ENCODE data around the gene PIP5K1A.
"Not testable (repeated sequence)": the region's sequence is repeated elsewhere in the genome, so short reads cannot be mapped to it uniquely, and the experiment has no call there.

Gene PIP5K1A

GRCh38 chr1:151192047-151192446, 6.3 kb upstream of the PIP5K1A start:
- DNase-seq (ENCODE audit: low read depth), result no peak

- DNase-seq (ENCODE audit: low read depth), result no peak
Observed at GRCh38 chr1:151193304-151193703, 5.0 kb upstream of the PIP5K1A start.

DNA sequence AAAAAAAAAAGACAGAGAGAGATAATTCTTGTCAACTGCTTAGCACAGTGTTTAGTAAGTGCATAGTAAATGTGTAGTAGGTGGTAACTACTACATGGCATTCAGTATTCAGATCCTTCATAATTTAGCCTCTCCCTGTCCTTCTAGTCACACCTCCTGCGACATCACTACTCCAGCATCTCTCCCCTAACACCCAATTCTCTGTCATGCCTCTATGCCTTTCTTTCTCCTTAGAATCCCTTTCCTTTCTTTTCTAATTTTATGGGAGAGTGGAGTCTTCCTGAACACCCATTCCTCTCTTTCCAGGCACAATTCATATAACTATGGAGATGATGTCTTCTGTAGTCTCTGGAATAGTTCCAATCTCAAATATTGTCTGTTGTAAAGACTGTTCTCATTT, 4.5 kb upstream of the PIP5K1A start:
- DNase-seq (ENCODE audit: low read depth), result no peak

GRCh38 chr1:151194894-151195594, 3.3 kb upstream of the PIP5K1A start:
- not testable (repeated sequence) for DNase-seq (ENCODE audit: low read depth)

GRCh38 chr1:151196292-151196800, 2.0 kb upstream of the PIP5K1A start:
- no peak for DNase-seq (ENCODE audit: low read depth)

- DNase-seq (ENCODE audit: low read depth), result no peak
Observed at GRCh38 chr1:151197863-151198253, 494 bp upstream of the PIP5K1A start.

- no peak for DNase-seq (ENCODE audit: low read depth)
Observed at GRCh38 chr1:151199873-151200581, 1.7 kb downstream of the PIP5K1A start.

DNA sequence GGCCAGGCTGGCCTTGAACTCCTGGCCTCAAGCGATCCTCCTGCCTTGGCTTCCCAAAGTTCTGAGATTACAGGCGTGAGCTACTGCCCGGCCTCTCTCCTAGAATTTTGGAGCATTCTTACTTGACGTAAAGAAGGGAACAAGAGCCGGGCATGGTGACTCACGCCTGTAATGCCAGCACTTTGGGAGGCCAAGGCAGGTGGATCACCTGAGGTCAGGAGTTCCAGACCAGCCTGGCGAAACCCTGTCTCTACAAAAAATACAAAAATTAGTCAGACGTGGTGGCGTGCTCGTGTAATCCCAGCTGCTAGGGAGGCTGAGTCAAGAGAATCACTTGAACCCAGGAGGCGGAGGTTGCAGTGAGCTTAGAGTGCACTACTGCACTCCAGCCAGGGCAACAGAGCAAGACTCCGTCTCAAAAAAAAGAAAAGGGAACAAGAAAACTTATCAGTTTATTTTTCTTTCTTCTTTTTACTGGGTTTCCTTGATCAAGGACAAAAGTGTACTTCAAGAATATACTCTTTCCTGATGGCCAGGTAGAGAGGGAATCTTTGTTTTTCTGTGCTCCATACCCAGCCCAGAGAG, 7.1 kb downstream of the PIP5K1A start:
- not testable (repeated sequence) for DNase-seq (ENCODE audit: low read depth)

- DNase-seq (ENCODE audit: low read depth), result no peak
Observed at GRCh38 chr1:151210830-151211229, 12.5 kb downstream of the PIP5K1A start.

DNA sequence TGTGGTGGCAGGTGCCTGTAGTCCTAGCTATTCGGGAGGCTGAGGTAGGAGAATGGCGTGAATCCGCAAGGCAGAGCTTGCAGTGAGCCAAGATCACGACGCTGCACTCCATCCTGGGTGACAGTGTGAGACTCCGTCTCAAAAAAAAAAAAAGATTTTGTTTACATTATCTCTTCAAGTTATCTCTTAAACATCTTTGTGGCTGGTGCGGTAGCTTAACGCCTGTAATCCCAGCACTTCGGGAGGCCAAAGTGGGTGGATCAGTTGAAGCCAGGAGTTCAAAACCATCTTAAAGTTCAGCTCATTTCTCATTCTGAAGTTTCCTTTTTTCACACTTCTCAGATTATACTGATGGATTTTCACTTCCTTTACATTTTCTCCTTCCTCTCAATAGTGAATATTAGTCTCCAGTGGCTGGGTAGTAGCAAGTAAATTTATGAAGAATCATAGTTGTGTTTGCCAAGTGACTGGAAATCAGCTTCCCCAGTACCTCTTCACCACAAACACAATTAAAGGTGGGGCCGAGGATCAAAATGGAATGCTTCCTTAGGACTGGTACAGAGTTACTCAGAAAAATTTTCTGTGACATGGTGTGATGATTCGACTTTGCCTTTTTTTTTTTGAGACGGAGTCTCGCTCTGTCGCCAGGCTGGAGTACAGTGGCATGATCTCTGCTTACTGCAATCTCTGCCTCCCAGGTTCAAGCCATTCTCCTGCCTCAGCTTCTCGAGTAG, 13.8 kb downstream of the PIP5K1A start:
- DNase-seq (ENCODE audit: low read depth), result no peak

DNA sequence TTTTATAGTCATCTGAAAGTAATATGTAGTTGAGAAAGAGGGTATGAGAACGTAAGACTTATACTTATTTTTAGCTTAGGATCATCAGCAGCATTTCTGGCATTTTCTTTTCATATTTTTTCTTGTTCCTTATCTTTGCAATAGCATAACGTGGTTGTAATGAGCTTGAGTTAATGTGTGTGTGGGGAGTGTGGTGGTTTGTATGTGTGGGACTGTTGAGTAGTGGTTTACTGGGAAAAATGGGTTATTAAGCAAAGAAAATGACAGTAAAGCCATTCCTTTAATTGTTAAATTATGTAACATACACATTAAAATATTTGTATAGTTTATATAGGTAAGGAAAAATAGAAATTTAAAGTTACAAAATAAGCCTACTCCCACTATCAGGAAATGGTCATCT, 15.2 kb downstream of the PIP5K1A start:
- DNase-seq (ENCODE audit: low read depth), result no peak

GRCh38 chr1:151221616-151222015, 23.3 kb downstream of the PIP5K1A start:
- no peak for DNase-seq (ENCODE audit: low read depth)

DNA sequence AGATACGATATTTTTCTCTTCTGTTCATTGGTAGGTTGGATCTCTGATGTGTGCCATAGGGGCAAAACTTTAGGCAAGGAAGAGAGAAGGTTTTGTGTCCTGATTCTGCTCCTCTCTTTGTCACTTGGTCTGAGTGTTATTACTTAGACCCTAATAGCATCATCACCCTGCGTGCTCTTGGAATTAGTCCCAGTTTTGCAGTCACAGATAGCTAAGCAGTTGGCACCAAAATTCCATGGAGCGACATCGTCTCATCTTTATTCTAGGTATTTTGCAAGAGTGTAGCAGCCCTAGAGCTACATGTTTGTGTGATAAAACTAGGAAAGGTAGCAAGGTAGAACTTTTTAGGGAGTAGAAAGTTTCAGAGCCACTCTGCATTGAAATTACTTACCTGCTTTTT, 23.8 kb downstream of the PIP5K1A start:
- DNase-seq (ENCODE audit: low read depth), result no peak

GRCh38 chr1:151235235-151235634, 36.9 kb downstream of the PIP5K1A start:
- DNase-seq (ENCODE audit: low read depth), result no peak

DNA sequence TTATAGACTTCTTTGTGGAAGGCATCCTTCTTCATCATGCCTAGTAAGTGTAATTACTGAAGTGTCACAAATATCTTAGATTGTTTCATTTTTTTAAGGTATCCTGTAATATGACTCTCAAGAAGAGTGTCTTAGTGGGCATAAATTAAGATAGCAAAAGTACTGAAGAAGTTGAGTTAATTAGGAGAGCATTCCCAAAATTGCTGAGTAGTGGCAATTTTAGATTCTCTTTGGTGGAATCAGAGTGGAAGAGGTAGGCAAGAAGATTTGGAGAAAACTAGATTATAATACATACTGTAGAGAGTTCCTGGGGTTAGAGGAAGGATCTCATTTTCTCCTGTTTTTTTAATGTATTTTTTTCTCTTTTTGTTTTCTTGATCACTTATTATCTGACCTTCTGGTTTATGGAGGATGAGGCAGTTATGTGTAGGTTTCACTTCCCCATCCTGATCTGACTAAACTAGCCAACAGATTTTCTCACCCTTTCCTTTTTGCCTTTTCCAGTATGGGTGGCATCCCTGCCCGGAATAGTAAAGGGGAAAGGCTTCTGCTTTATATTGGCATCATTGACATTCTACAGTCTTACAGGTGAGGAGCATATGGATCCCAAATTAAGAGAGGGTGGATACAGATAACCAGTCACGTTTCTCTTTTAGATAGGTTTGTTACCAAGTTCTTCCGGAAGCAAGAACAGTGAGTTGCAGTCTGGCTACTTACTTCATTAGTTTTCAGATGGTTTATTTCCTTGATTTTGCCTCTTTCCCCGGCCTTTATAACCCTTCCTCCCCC, 39.5 kb downstream of the PIP5K1A start:
- DNase-seq (ENCODE audit: low read depth), result no peak

DNA sequence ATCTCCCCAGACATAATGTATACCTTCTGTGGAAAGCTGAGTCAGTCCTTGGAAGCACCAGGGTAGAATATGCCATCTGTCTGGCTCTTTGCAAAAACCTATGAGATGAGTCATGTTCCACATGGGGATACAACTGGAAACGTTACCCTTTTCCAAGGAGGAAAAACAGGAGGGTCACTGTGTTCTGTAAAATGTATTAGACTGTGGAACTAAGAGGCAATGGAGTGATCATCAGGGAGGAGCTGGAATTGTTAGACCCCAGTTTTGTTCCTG, 40.1 kb downstream of the PIP5K1A start:
- DNase-seq (ENCODE audit: low read depth), result no peak

DNA sequence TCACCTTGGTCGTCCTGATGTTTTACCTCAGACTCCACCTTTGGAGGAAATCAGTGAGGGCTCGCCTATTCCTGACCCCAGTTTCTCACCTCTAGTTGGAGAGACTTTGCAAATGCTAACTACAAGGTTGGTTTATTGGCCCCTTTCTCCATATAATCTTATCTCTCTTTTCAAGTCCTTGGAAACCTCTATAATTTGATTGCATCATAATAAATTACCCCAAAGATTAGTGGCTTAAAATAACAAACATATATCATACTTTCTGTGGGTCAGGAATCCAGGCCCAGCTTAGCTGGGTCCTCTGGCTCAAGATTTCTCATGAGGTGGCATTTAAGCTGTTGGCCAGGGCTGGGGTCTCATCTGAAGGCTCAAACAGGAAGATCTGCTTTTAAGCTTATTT, 44.1 kb downstream of the PIP5K1A start:
- DNase-seq (ENCODE audit: low read depth), result no peak

DNA sequence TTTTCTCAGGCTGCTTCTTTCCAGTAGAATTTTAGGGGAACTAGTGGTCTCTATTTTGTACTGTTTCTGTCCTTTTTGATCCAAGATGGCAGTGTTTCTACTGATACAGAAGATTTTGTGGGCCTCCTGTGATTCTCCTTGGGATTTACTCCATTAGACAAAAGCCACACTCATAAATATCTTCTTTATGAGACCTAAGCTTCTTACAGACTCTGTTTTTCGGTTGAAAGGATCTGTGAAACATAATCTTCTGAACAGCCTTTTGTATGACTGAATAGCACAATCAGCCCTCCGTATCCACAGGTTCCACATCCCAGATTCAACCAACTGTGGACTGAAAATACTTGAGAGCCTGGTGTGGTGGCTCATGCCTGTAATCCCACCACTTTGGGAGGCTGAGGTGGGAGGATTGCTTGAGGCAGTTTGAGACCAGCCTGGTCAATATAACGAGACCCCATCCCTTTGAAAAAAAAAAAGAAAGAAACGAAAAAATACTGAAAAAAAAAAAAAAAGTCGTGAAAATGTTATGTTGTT, 45.4 kb downstream of the PIP5K1A start:
- DNase-seq (ENCODE audit: low read depth), result no peak

DNA sequence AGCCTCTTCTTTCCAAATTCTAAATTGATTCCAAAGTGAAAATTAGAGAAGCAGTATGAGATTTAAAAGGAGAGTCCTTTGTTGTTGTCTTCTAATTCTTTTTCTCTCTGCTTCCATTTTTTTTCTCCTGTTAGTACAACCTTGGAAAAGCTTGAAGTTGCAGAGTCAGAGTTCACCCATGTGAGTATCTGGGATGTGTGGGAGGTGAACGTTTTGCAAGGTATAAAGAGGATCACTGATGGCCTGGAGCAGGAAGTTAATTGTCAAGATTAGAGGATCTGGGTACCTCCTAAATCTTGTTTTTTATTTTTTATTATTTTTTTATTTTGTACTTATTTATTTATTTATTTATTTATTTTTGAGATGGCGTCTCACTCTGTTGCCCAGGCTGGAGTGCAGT, 48.4 kb downstream of the PIP5K1A start:
- DNase-seq (ENCODE audit: low read depth), result no peak

GRCh38 chr1:151251656-151252470, 53.5 kb downstream of the PIP5K1A start:
- peak; percentile 20 for DNase-seq (ENCODE audit: low read depth)
